HG03378 (cell line): ENCODE data around the gene CPED1.
"Not testable (repeated sequence)": the region's sequence is repeated elsewhere in the genome, so short reads cannot be mapped to it uniquely, and the experiment has no call there.

Experiments used
- ATAC-seq: cut with Tn5 transposase; IDR thresholded peaks from one replicate; pipeline ENCODE4 v1.9.1; 2021; ENCODE audit warnings: mild to moderate bottlenecking, moderate library complexity; ENCODE audit not compliant: unreplicated experiment

Gene CPED1

GRCh38 chr7:121169469-121169868, 181.0 kb downstream of the CPED1 start:
- ATAC-seq: no peak

- ATAC-seq: no peak
These were observed 184.0 kb downstream of the CPED1 start for GRCh38 chr7:121172484-121172883.

DNA sequence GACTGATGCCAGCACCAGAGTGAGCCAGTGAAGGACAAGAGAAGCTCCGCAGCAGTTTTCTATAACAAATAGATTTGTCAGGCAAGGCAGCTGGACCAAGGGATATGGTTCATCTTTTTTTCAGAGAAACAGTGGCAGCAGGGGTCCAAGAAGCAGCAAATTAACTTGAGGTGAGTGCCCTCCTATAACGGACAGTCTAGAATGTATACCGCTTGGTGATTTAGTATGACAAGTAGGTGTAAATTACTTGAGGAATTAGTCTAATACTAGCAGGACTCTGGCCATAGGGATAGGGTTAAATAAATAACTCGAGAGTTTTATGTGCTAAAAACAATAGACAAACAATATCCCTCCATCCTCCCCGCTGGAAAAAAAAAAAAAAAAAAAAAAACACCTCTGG, 187.3 kb downstream of the CPED1 start:
- no peak for ATAC-seq

DNA sequence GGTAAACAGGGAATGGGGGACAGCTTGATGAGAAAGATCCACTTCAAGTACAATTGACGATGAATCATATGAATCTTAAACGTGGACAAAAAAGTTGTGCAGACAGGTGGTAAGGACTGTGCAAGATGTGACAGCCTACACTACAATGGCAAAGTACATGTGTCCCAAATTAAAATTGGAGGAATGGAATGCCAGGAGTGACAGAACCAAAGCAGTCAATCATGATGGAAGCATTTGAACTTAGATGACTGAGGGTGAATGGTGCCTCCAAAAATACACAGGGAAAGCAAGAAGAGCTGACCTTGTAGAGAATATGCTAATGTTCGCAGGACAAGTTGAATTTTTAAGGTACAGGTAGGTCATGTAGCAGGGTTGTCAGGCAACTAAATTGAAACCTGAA, 189.9 kb downstream of the CPED1 start:
- ATAC-seq: no peak

GRCh38 chr7:121178869-121179497, 190.5 kb downstream of the CPED1 start:
- peak; percentile 34 for ATAC-seq

DNA sequence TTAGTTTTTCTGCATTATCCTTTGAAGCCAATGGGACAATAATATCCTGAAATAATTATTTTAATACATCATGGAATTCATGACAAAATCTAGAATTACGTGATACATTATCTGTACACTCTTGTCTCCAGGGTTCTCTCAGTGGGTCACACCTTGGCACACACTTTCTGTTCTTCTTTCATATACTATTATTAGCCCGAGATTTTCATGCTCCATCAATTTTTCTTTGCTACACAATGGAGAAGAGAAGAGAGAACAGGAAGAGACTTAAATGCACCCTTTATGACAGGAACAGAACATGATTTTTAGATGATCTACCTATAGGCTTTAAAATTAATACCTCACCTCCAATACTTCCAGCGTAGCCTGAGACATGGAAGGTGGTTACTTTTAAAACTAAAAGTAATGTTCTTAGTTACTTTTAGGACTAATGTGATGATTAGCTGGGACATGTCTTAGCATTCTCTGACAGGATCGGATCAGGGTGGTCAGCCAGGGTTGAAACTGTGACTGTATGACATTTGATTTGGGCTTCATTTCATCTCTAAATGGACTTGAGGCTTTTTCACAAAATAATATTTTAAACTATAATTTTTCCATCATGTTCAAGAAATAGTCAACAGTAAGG, 192.0 kb downstream of the CPED1 start:
- peak; percentile 97 for ATAC-seq

DNA sequence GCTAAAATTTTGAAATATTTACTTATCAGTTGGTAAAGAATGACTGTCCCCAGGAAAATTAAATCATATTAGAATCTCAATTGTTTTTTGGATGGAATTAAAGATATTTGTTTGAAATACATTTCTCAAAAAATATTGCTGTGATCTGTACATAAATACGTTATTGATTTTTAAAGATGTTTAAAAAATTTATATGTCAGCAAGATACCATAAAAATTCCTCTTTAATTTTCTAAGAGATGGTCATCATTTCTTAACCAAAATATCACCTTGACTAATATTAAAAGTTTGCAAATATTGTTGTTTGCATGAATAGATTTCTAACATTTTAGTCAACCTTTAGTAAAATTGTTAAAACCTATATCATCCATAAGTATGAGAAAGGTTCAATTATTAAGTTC, 192.8 kb downstream of the CPED1 start:
- no peak for ATAC-seq

DNA sequence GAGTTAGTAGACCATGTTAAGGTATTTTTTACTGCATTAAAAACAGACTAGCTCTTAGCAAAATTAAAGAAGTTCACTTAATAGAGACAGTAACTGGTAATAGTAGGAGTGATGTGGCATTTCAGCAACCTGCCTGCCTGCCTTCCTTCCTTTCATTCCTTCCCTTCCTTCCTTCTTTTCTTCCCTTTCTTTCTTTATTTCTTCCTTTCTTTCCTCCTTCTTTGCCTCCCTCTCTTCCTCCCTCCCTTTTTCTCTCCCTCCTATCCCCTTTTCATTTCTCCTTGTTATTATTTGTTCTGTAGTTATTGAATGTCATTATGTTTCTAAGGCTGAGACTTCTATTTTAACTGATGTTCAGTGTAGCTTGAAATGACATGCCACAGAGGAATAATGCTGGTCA, 193.8 kb downstream of the CPED1 start:
- ATAC-seq: no peak

- ATAC-seq: no peak
These were observed 194.4 kb downstream of the CPED1 start for GRCh38 chr7:121182902-121183301.

DNA sequence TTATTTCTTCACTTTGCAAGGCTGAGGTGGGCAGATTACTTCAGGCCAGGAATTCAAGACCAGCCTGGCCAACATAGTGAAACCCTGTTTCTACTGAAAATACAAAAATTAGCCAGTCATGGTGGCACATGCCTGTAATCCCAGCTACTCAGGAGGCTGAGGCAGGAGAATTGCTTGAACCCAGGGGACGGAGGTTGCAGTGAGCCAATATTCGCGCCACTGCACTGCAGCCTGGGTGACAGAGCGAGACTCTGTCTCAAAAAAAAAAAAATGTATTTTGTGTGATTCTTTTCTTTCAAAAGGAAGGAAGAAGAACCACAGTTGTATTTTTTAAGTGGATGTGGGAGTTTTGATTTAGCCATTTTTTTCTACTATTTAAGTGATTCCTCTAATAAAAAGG, 195.4 kb downstream of the CPED1 start:
- not testable (repeated sequence) for ATAC-seq

- ATAC-seq: no peak
These were observed 198.2 kb downstream of the CPED1 start for GRCh38 chr7:121186746-121187145.

DNA sequence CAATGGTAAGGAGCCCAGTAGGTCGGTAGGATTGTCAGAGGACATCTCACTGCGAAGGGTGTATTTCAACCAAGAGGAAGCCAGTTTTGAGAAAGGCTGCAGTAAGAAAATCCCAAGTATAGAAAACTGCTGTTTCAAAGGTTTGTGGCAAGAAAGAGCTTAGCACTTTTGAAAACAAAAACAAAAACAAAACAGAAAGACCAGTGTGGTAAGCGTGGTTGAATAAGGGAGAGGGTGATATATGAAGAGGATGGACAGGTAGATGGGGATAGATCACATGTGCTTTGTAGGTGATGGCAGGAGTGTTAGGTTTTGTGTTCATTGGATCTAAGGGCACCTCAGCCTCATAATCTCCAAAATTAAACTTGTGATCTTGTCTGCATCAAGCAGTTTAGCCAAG, 198.7 kb downstream of the CPED1 start:
- peak; percentile 85 for ATAC-seq

- ATAC-seq: no peak
These were observed 199.2 kb downstream of the CPED1 start for GRCh38 chr7:121187676-121188075.

GRCh38 chr7:121192834-121193233, 204.3 kb downstream of the CPED1 start:
- no peak for ATAC-seq

GRCh38 chr7:121195010-121195409, 206.5 kb downstream of the CPED1 start:
- no peak for ATAC-seq

DNA sequence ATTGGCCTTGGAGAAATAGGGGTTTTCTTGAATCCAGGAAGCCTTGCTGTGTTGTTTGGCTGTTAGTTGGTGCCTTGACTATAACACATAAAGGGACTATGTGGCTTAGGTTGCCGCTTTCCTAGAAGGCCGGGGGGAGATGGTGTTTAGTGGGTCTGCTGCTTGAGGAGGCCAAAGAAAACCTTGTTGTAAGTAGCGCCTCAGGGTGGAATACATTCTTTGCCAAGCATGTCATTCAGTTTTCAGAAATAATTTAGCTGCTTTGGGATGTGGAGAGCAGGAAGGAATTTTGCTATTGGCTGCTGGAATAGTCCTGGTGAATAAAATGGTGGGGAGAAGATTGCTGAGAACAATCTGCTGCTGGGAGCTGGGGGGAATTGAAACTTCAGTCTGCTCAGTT, 207.4 kb downstream of the CPED1 start:
- ATAC-seq: no peak

- ATAC-seq: no peak
These were observed 207.8 kb downstream of the CPED1 start for GRCh38 chr7:121196286-121196685.

DNA sequence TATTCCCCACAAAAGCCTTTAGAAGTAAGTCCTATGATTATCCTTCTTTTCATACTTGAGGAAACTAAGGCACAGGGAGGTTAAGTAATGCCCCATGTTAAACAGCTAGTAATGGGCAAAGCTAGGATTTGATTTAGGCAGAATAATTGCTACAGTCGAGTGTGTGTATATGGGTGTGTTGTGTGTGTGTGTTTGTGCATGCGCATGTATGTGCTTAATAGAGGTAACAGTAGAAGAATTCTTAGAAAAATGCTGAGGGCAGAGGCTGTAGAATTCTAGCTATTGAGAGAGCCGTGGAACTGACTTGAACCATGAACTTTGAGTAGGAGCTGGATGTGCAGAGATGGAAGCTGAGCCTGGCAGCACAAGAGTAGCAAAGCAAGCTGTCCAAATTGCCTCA, 208.9 kb downstream of the CPED1 start:
- ATAC-seq: no peak

- ATAC-seq: no peak
These were observed 210.0 kb downstream of the CPED1 start for GRCh38 chr7:121198502-121198901.

- ATAC-seq: no peak
These were observed 213.6 kb downstream of the CPED1 start for GRCh38 chr7:121202125-121202524.

DNA sequence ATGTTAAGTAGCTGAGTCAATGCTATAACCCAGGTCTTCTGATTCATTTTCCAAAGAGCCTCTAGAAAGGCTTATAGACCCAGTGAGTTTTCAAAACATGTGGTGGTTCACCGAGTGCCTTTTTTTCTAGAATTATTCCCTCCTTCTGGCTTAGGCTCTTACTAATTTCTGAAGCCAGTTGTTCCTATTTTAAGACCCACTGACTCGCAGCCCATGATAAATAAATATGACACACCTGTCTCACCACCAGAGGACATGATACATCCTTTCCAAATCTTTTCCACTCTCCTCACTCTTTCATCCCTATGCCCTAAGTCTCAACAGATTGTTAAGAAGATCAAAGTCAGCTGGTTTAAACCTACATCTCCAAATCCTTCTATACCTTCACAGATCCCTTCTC, 214.3 kb downstream of the CPED1 start:
- ATAC-seq: no peak

DNA sequence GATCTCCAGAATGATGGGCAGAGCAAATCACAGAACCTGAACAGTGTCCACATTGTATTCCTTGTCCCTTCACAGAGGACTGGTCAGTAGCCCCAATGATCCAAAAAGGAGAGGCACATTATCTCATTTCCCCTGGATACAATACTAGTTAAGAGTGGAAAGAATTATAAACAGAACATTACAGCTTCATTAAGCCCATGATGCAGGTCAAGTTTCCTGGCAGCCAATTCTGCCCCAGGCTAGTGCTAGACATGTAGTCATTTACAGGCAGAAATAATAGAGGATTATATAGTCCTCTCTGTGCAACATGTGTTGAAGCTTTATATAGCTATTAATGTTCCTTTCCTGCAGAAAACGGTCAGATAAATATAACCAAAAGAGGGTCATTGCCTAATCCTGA, 216.0 kb downstream of the CPED1 start:
- no peak for ATAC-seq

GRCh38 chr7:121205777-121206176, 217.3 kb downstream of the CPED1 start:
- no peak for ATAC-seq
